ENCODE measurements around the gene ERBIN.

- no peak for TF ChIP-seq POLR2A (IDR thresholded peaks at IDR 0.05)
- TF ChIP-seq CTCF (IDR thresholded peaks at IDR 0.05) = no peak
These were observed 62.8 kb downstream of the ERBIN start for GRCh38 chr5:65989158-65989557.

Data from Peyer's patch (tissue), 4 donors.